Lung (tissue), 12 donors: Measurements from ENCODE around the gene TSPAN18. TPM values are rescaled to one million over a fixed set of nuclear protein-coding genes. Genes with fewer than 3 reads are reported as not detected.
A peak's percentile ranks its signal among the peaks of the same experiment; 100 is the strongest.

Experiments
- ATAC-seq: fragments of 200-7000 bp; cut with Tn5 transposase; one replicate; pipeline ENCODE4 v1.9.1; 2020; ENCODE audit warnings: moderate number of reproducible peaks; ENCODE audit not compliant: insufficient read depth, low FRiP score
- DNase-seq, 3 donors: peaks; one replicate each; pipeline ENCODE4 v3.0.0-alpha.2; 2013 to 2017
- H3K27ac ChIP-seq, 2 donors: one replicate each; pipeline ENCODE4 v1.5.1; 2013; ENCODE audit warnings: mild to moderate bottlenecking in 2 of 2, moderate library complexity in 2 of 2, control low read depth in 1 of 2, inconsistent platforms in 1 of 2, low read depth in 1 of 2, low read length in 1 of 2
- H3K27me3 ChIP-seq, 3 donors: one replicate each; pipeline ENCODE4 v1.5.1; 2013; ENCODE audit warnings: low read length in 2 of 3; ENCODE audit not compliant: control insufficient read depth in 3 of 3, insufficient read depth in 3 of 3
- H3K36me3 ChIP-seq, 4 donors: one replicate each; pipeline ENCODE4 v1.5.1; 2013; ENCODE audit warnings: low read length in 4 of 4, mild to moderate bottlenecking in 1 of 4, moderate library complexity in 1 of 4; ENCODE audit not compliant: control insufficient read depth in 4 of 4, insufficient read depth in 4 of 4
- H3K4me1 ChIP-seq, 5 donors: one replicate each; pipeline ENCODE4 v1.5.1; 2013; ENCODE audit warnings: low read length in 5 of 5, mild to moderate bottlenecking in 2 of 5, moderate library complexity in 1 of 5; ENCODE audit not compliant: control insufficient read depth in 5 of 5, insufficient read depth in 5 of 5
- H3K4me3 ChIP-seq: one replicate; pipeline ENCODE4 v1.5.1; 2013; ENCODE audit warnings: mild to moderate bottlenecking, control low read depth, moderate library complexity
- H3K9ac ChIP-seq, 2 donors: one replicate each; pipeline ENCODE4 v1.5.1; 2013; ENCODE audit warnings: low read length in 2 of 2, control low read depth in 1 of 2; ENCODE audit not compliant: insufficient read depth in 1 of 2
- H3K9me3 ChIP-seq, 4 donors: one replicate each; pipeline ENCODE4 v1.5.1; 2013; ENCODE audit warnings: low read length in 3 of 4, mild to moderate bottlenecking in 1 of 4, moderate library complexity in 1 of 4; ENCODE audit not compliant: control insufficient read depth in 4 of 4, insufficient read depth in 3 of 4
- WGBS, 2 donors: extraction: QIAGEN DNeasy Blood & Tissue Kit; methylation state at CpG; one replicate each; pipeline ENCODE4 v1.1.7; 2013; 5-methylcytosine and 5-hydroxymethylcytosine counted together
- polyA plus RNA-seq, 2 donors: library from polyadenylated mRNA; stranded (reverse); fragments of 200-250 nt; gene quantifications; one replicate each; pipeline ENCODE4 v1.2.1, GENCODE V29; 2013
- total RNA-seq, 2 donors: library from RNA; depleted of rRNA in 1 of 2; stranded (reverse); fragments of >200 nt in 1 of 2; gene quantifications; one replicate each; pipeline ENCODE4 v1.2.1, GENCODE V29; 2014 to 2021
- TF ChIP-seq, protein P1 (sequence below): IDR thresholded peaks from 2 replicates; pipeline ENCODE4 v1.5.1; 2012; ENCODE audit warnings: mild to moderate bottlenecking; ENCODE audit errors: control extremely low read depth, extremely low read depth
- donor health status: control.
- donor health status: control.
- donor health status: Bipolar disorder and iron deficiency.
- donor health status: healthy.
- donor health status: DM: yes; HTN: yes; CAD: no.

The TSPAN18 gene
- total and polyA plus RNA-seq, 4 donors = 8.3 to 40.7 (median 21.4) TPM

GRCh38 chr11:44963948-44964347, 237.2 kb downstream of the TSPAN18 start:
- TF ChIP-seq, protein P1, sequence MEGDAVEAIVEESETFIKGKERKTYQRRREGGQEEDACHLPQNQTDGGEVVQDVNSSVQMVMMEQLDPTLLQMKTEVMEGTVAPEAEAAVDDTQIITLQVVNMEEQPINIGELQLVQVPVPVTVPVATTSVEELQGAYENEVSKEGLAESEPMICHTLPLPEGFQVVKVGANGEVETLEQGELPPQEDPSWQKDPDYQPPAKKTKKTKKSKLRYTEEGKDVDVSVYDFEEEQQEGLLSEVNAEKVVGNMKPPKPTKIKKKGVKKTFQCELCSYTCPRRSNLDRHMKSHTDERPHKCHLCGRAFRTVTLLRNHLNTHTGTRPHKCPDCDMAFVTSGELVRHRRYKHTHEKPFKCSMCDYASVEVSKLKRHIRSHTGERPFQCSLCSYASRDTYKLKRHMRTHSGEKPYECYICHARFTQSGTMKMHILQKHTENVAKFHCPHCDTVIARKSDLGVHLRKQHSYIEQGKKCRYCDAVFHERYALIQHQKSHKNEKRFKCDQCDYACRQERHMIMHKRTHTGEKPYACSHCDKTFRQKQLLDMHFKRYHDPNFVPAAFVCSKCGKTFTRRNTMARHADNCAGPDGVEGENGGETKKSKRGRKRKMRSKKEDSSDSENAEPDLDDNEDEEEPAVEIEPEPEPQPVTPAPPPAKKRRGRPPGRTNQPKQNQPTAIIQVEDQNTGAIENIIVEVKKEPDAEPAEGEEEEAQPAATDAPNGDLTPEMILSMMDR = no peak
- no peaks in the 10 kb centered on the region for H3K27me3 ChIP-seq
- H3K36me3 ChIP-seq = no peaks in the 10 kb centered on the region
- H3K4me3 ChIP-seq = no peak overlapping the region
- ATAC-seq = no peak
- 93 to 99% methylated on average over 5 of the region's 5 CpGs for WGBS, 2 donors
- no peak for DNase-seq
- H3K9me3 ChIP-seq = no peaks in the 10 kb centered on the region
- peaks cover 0 to 15% (median 0%) of the 10 kb centered on the region in 5 donors for H3K4me1 ChIP-seq
- H3K27ac ChIP-seq = peak overlapping the region in 1 of 2 donors; percentile 30
- H3K9ac ChIP-seq = no peak overlapping the region

DNA sequence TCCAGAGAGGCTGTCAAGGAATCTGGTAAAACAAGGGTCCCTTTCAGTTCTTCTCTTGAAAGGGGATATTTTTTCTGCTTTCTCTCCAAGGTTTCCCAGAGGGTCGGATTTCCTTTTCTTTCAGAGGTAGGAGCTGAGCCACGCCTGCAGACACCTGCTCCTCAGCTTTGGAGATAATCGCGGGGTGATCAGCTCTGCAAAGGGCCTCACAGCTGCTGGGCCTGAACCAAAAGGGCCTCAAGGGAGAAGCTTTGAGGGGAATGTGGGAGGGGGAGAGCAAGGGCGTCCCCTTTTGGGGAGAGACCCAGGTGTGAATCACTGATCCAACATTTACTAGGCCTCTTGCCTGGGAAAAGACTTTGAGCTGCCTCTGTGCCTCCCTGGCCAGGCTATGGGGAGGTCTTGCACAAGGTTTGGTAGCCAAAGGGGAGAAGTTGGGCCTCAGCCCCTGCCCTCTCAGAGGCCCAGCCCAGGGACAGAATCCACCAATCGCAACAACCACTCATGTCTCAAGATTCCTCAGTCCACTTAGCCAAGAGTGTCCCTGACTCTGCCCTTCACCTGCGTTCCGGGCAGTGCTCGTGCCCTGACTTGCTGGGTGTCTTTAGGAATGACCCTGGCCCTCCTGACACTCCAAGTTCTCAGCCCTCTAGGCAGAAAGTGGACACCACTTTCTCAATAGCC, 237.9 kb downstream of the TSPAN18 start:
- 63 to 73% methylated on average over 9 of the region's 9 CpGs for WGBS, 2 donors
- H3K9ac ChIP-seq = no peak overlapping the region
- peak overlapping the region in 1 of 2 donors; percentile 72 for H3K27ac ChIP-seq
- no peak overlapping the region for H3K4me3 ChIP-seq
- H3K27me3 ChIP-seq = no peaks in the 10 kb centered on the region
- ATAC-seq (peak; percentile 88), DNase-seq (peak in 2 of 3 donors; percentile 23 to 66)
- TF ChIP-seq, protein P1 = no peak
- H3K36me3 ChIP-seq = no peaks in the 10 kb centered on the region
- H3K4me1 ChIP-seq = peaks cover 0 to 15% (median 0%) of the 10 kb centered on the region in 5 donors
- H3K9me3 ChIP-seq = no peaks in the 10 kb centered on the region

- Histone ChIP-seq H3K9ac (no peak overlapping the region), H3K4me1 (peaks cover 0 to 15% (median 0%) of the 10 kb centered on the region in 5 donors), H3K27ac (no peak overlapping the region), H3K36me3 (no peaks in the 10 kb centered on the region), H3K27me3 (no peaks in the 10 kb centered on the region), H3K4me3 (no peak overlapping the region), H3K9me3 (no peaks in the 10 kb centered on the region)
- ATAC-seq (no peak), DNase-seq (no peak)
- WGBS, 2 donors = 60 to 77% methylated on average over 6 of the region's 6 CpGs
- TF ChIP-seq, protein P1 = no peak
Observed at GRCh38 chr11:44966694-44967093, 239.9 kb downstream of the TSPAN18 start.
